ENCODE measurements around the gene LMF1. TPM values are rescaled to one million over a fixed set of nuclear protein-coding genes. Genes with fewer than 3 reads are reported as not detected.
A peak's percentile ranks its signal among the peaks of the same experiment; 100 is the strongest.

Gene LMF1
- total RNA-seq, 6 experiments from 2014 or later = 10.9 to 20.0 (median 13.8) TPM

DNA sequence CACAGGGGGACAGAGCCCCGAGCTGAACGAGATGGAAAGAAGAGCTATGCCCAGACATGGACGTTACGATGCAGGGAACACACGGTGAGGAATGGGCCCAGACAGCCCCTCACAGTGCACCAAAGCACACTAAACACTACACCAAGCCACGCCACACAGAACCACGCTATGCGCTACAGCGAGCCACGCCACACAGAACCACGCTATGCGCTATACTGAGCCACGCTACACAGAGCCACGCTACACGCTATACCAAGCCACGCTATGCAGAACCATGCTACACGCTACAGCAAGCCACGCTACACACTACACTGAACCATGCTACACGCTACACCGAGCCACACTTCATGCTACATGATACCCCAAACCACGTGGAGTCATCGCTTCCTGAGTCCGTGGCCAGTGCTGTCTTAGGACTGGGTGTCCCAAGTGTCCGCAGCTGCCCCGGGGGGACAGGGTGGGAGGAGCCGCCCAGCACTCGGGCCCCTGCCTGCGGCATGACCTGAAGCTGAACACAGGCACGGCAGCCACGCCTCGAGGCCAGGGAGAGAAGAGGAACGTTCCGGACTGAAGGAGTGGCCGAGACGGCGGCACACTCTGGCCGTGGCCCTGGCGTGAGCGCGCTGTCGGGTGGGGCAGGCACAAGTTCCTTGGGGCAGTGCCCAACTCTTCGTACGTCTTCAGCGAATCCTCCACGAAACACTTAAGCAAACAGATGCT is 61.3 kb downstream of the LMF1 start:
- H3K4me1 ChIP-seq = no peaks in the 10 kb centered on the region
- TF ChIP-seq, protein P1, sequence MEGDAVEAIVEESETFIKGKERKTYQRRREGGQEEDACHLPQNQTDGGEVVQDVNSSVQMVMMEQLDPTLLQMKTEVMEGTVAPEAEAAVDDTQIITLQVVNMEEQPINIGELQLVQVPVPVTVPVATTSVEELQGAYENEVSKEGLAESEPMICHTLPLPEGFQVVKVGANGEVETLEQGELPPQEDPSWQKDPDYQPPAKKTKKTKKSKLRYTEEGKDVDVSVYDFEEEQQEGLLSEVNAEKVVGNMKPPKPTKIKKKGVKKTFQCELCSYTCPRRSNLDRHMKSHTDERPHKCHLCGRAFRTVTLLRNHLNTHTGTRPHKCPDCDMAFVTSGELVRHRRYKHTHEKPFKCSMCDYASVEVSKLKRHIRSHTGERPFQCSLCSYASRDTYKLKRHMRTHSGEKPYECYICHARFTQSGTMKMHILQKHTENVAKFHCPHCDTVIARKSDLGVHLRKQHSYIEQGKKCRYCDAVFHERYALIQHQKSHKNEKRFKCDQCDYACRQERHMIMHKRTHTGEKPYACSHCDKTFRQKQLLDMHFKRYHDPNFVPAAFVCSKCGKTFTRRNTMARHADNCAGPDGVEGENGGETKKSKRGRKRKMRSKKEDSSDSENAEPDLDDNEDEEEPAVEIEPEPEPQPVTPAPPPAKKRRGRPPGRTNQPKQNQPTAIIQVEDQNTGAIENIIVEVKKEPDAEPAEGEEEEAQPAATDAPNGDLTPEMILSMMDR (IDR thresholded peaks at IDR 0.05) = no peak
- TF ChIP-seq POLR2A (IDR thresholded peaks at IDR 0.05) = no peak
- peaks cover 0 to 3% (median 0%) of the 10 kb centered on the region in 4 donors for H3K9me3 ChIP-seq
- ATAC-seq (no peak), DNase-seq (no peak)
- intact Hi-C loops (cut with DNase I) = no loop called here
- no peak overlapping the region for H3K4me3 ChIP-seq
- no peaks in the 10 kb centered on the region for H3K27me3 ChIP-seq
- H3K36me3 ChIP-seq = no peaks in the 10 kb centered on the region
- no peak overlapping the region for H3K27ac ChIP-seq
- WGBS (ENCODE audit: insufficient coverage, low coverage, low lambda C conversion rate, missing lambda C conversion rate) = 95% methylated on average over 18 of the region's 45 CpGs

DNA sequence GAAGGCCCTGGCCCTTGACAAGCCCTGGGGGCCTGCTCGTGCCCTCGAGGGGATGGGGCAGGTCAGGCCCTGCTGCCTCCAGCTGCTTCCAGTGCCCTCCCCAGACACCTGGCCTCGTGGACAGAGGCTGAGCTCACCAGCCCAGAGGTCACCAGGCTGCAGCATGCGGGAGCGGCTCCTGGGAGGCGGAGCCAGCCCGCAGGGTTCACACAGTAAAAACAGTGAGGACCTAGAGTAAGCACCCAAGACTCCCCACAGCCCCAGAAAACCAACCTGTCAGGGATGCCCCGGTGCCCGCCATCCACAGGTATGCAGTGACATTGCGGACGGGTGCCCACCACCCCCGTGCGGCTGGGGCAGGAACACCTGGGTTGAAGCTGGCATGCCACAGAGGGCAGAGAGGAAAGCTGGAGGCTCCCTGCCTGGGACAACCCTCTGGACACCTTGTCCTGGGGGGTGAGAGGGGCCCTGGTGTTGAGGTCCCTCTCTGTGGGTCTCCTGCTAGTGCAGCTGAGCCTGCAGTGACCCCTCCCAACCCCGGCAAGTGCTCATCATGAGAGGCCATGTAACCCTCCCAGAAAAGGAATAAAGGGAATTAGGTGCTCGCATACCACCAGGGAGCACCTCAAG is 62.1 kb downstream of the LMF1 start:
- TF ChIP-seq, protein P1 (IDR thresholded peaks at IDR 0.05) = no peak
- TF ChIP-seq POLR2A (IDR thresholded peaks at IDR 0.05) = no peak
- WGBS (ENCODE audit: insufficient coverage, low coverage, low lambda C conversion rate, missing lambda C conversion rate) = 91% methylated on average over 4 of the region's 15 CpGs
- DNase-seq = no peak
- H3K36me3 ChIP-seq = no peaks in the 10 kb centered on the region
- intact Hi-C loops (cut with DNase I) = no loop called here
- H3K4me3 ChIP-seq = no peak overlapping the region
- H3K4me1 ChIP-seq = no peaks in the 10 kb centered on the region
- H3K27ac ChIP-seq = no peak overlapping the region
- peak in 1 of 4 donors; percentile 27 for ATAC-seq
- H3K9me3 ChIP-seq = peaks cover 0 to 3% (median 0%) of the 10 kb centered on the region in 4 donors
- no peaks in the 10 kb centered on the region for H3K27me3 ChIP-seq

- Histone ChIP-seq H3K4me3 (no peak overlapping the region), H3K4me1 (no peaks in the 10 kb centered on the region), H3K36me3 (no peaks in the 10 kb centered on the region), H3K27ac (no peak overlapping the region), H3K9me3 (peaks cover 0 to 3% (median 0%) of the 10 kb centered on the region in 4 donors), H3K27me3 (no peaks in the 10 kb centered on the region)
- intact Hi-C loops (cut with DNase I) = no loop called here
- TF ChIP-seq POLR2A (IDR thresholded peaks at IDR 0.05) = no peak
- TF ChIP-seq, protein P1 (IDR thresholded peaks at IDR 0.05) = no peak
- ATAC-seq (no peak), DNase-seq (no peak)
- 87% methylated on average over 3 of the region's 7 CpGs for WGBS (ENCODE audit: insufficient coverage, low coverage, low lambda C conversion rate, missing lambda C conversion rate)
Observed at GRCh38 chr16:907842-908241, 62.9 kb downstream of the LMF1 start.

DNA sequence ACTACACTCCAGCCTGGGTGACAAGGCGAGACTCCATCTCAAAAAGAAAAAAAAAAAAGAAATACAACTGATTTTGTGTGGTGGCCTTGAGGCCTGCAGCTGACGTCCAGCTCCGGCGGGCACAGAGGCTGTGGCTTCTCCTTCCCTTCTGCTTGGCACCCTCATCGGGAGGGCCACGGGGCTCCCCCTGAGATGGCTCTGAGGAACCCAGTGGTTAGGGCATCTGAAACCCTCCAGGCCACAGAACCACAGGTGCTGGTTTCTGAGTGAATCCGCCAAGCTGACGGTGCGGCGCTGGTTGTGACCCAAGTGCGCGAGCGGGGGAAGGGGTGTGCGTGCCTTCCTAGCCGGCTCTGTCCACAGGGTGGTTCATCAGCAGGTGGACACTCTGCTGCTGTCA is 63.4 kb downstream of the LMF1 start:
- intact Hi-C loops (cut with DNase I) = no loop called here
- Histone ChIP-seq H3K9me3 (peaks cover 0 to 3% (median 0%) of the 10 kb centered on the region in 4 donors), H3K4me3 (no peak overlapping the region), H3K36me3 (no peaks in the 10 kb centered on the region), H3K4me1 (no peaks in the 10 kb centered on the region), H3K27ac (no peak overlapping the region), H3K27me3 (no peaks in the 10 kb centered on the region)
- 94% methylated on average over 3 of the region's 15 CpGs for WGBS (ENCODE audit: insufficient coverage, low coverage, low lambda C conversion rate, missing lambda C conversion rate)
- DNase-seq (no peak), ATAC-seq (no peak)
- no peak for TF ChIP-seq POLR2A (IDR thresholded peaks at IDR 0.05)
- TF ChIP-seq, protein P1 (IDR thresholded peaks at IDR 0.05) = no peak
